Subcutaneous adipose tissue (tissue), 4 donors: Measurements from ENCODE around the gene CCDC110. TPM values are rescaled to one million over a fixed set of nuclear protein-coding genes. Genes with fewer than 3 reads are reported as not detected.

Source experiments
- total RNA-seq, 4 donors: library from RNA; depleted of rRNA; stranded (reverse); fragments of >200 nt; gene quantifications; one replicate each; pipeline ENCODE4 v1.1.0, GENCODE V29; 2016
- TF ChIP-seq, protein P1 (sequence below): fragments of 450-650 bp; IDR thresholded peaks from one replicate; pipeline ENCODE4 v1.5.1; 2016; ENCODE audit warnings: low read depth, mild to moderate bottlenecking, control low read depth, antibody characterized with exemption, moderate library complexity

The CCDC110 gene
- 1 to 10 TPM in 1 of 4 donors, under 1 TPM in 3; 0.22 to 1.3 (median 0.59) TPM for total RNA-seq

DNA sequence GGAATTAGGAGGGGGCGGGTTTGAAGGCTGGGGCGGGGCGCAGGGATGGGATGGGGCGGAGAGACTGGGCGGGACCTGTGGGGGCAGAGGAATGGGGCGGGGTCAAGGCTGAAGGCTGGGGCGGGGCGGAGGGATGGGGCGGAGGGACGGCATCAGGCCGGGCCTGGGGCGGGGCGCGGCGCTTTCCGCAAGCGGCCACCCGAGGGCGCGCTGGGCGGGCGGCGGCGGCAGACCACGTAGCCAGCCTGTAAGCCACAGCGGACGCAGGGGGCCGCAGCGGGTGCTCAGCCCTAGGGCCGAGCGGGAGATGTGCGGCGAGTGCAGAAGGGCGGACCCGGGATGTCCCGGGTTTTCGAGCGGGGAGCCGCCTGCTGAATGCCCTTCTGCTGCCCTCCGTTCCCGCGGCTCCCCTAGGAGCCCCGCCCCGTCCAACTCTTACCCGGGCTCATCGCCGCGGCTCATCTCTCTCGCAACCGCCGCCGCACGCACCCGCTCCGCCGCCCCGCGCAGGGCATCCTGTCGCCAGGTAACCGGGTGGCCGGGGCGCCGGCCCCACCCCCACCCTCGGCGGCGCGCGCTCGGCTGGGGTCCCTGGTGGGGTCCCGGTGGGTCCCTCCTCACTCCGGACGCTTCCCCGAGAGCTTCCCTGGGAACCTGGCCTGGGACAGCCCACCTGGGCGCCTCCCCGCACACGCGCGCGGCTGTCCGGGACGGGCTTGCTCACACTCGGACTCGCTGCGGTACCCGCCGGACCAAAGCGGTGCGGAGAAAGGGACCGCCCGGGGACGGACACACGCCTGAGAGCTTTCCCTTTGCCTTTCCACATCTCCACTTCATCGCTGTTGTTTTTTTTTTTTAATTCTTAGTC is at the start of gene CCDC110:
Gene CCDC110 (minus strand): TSS at position 499 of the 868 bp plus-strand sequence. CDS start 50 bp downstream, at position 449.
- TF ChIP-seq, protein P1, sequence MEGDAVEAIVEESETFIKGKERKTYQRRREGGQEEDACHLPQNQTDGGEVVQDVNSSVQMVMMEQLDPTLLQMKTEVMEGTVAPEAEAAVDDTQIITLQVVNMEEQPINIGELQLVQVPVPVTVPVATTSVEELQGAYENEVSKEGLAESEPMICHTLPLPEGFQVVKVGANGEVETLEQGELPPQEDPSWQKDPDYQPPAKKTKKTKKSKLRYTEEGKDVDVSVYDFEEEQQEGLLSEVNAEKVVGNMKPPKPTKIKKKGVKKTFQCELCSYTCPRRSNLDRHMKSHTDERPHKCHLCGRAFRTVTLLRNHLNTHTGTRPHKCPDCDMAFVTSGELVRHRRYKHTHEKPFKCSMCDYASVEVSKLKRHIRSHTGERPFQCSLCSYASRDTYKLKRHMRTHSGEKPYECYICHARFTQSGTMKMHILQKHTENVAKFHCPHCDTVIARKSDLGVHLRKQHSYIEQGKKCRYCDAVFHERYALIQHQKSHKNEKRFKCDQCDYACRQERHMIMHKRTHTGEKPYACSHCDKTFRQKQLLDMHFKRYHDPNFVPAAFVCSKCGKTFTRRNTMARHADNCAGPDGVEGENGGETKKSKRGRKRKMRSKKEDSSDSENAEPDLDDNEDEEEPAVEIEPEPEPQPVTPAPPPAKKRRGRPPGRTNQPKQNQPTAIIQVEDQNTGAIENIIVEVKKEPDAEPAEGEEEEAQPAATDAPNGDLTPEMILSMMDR, result no peak

DNA sequence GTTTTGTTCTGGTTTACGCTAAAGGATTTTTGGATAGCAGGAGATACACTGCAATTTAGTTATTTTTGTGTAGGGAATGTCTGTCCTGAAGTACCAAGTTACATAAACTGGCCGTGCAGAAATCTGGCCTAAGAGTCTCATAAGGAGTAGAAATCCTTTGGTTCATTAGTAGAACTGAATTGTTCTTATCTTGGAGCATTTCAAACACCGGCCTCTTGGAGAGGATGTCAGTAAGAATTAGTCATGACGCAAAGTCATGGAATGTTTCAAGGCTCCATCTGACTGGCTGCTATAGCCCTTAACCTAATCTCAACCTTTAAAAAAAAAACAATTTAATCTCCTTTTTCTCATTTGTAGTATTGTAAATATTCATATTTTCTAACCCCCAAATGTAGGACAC is 48.6 kb upstream of the CCDC110 start:
- TF ChIP-seq, protein P1, result no peak

DNA sequence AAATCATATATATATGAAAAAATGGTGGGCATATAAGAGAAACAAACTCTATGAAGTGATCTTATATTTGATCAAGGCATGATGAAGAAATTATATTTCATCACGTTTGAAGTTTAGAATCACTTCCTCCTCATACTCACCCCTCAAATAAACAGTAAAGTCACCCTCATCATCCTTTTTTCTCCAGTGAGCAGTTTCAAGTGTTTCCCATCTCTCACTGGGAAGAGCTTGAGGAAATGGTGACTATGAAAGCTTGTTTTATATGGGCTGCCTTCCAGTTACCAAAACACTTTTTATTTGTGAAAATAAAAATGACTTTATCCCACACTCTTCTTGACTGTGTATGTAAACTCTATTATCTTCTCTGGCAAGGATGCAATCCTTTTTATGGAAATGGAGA is 47.0 kb upstream of the CCDC110 start:
- TF ChIP-seq, protein P1, result no peak

DNA sequence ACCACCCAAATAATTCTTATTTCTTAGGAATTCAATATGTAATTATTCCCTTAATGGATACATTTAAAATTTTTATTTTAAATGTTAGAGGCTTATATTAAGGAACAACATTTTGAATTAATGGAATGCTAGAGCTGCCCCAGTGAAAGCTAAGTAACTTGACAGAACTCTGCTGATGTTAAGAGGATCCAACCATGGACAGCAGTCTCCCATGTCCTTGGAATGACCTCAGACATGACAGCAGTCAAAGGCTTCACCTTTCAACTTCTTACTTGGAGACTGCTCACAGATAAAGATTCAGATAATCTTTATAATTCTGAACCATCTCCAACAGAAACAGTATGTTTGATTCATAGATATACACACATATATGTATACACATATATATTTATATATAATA is 46.5 kb upstream of the CCDC110 start:
- TF ChIP-seq, protein P1, result no peak

DNA sequence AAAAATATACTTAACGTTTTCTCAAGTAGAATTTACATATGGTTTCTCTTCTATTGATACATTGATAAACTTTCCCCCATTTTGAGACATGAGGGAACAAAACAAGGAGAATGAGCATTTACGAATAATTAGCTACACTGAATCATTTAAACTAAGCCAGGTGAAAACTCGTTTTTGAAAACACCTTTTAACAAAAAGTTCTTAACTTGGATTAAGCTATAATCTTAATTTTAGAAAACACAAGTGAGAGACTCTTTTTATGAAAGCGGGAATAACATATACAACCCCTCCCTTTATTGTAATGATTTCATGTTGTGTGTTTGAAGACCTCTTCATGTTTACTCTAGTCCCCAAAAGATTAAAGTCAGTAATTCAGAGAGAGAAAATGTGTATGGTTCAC is 43.7 kb upstream of the CCDC110 start:
- TF ChIP-seq, protein P1, result no peak

DNA sequence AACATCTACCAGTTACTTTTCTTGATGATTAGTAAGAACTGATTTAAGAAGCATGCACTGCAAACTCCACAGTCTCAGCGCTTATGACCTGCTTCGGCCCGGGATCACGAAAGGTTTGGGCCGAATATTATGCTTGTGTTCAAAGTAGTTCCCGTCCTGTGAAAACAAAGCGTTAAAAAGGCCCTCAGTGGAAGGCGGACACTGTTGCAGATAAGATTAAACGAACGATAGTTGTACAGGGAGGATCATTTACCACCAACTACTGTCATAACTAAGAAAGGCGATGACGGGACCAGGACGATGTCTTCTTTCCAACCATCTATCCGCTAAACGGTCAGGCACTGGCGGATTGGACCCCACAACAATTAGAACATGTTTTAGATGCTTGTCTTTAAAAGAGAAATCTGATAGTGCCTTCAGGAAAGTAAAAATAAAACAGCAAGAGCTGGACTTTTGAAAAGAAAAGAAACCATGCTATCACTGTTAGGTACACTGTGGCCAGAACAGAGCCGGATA is 42.7 kb upstream of the CCDC110 start:
- TF ChIP-seq, protein P1, result no peak

DNA sequence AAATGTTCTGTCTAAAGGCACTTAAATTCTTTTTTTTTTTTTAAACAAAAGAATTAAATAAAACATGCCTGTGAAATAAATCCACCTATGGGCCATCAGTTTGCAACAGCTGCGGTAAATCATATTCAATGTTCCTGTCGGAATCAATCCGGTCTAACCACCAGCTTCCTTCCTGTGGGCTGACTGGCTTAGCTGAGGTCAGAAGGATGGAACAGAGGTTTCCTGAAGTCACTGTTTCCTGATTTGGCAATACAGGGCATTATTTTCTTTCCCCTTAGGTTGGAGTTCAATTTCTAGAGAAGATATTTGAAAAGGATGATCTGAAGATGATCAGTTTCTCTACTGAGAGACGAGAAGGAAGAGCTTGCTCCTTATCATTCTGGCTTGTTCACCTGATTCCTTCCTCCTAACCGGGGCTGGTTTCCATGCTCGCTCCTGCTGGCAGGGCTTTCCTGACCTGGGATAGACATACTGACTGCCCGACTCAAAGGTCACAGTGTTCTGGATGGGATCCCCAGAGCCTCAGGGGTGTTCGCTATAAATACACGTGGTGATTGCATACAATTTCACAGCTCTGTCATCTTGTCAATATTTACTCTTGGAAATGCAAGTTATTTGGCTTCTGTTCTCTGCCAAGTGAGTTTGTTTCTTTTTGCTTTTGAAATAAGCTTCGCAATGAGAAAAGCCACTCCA is 42.1 kb upstream of the CCDC110 start:
- TF ChIP-seq, protein P1, result no peak
